ENCODE data around the gene PCDH1. TPM values are rescaled to one million over a fixed set of nuclear protein-coding genes. Genes with fewer than 3 reads are reported as not detected.

Gene PCDH1
- total RNA-seq, 1 donor from 2014 or later = 7.9 TPM

GRCh38 chr5:141870228-141870627 is 8.0 kb downstream of the PCDH1 start:
- peaks cover 4% of the 10 kb centered on the region for H3K27me3 Mint-ChIP-seq (ENCODE audit: unreplicated experiment)
- H3K36me3 Mint-ChIP-seq (ENCODE audit: unreplicated experiment) = no peaks in the 10 kb centered on the region
- H3K4me3 Mint-ChIP-seq (ENCODE audit: unreplicated experiment) = no peak overlapping the region
- no peak for TF ChIP-seq CTCF (IDR thresholded peaks at IDR 0.05; ENCODE audit: partially characterized antibody, unreplicated experiment)
- DNase-seq = no peak
- no peak overlapping the region for H3K27ac Mint-ChIP-seq (ENCODE audit: unreplicated experiment)
- no peaks in the 10 kb centered on the region for H3K4me1 Mint-ChIP-seq (ENCODE audit: low read depth, unreplicated experiment)
- no peaks in the 10 kb centered on the region for H3K9me3 Mint-ChIP-seq (ENCODE audit: unreplicated experiment)

DNA sequence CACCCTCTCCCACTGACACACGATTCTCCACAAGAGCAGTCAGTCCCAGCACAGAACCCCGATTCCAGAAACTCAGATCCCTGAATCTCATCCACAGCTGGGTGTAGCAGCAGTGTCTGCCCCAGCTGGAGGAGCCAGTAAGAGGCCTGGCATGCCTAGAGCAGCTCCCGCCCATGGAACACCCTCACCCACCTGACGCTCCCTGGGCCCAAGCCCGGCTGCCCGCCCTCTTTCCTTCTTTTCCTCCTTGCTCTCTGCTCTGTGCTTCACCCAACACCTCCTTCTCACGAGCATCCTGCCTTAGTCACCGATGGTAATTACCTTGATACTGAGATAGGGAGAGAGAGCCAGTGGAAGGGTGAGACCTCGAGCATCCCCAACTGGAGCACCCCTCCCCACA is 8.7 kb downstream of the PCDH1 start:
- no peaks in the 10 kb centered on the region for H3K9me3 Mint-ChIP-seq (ENCODE audit: unreplicated experiment)
- no peak overlapping the region for H3K4me3 Mint-ChIP-seq (ENCODE audit: unreplicated experiment)
- DNase-seq = no peak
- H3K27me3 Mint-ChIP-seq (ENCODE audit: unreplicated experiment) = peaks cover 4% of the 10 kb centered on the region
- H3K27ac Mint-ChIP-seq (ENCODE audit: unreplicated experiment) = no peak overlapping the region
- H3K4me1 Mint-ChIP-seq (ENCODE audit: low read depth, unreplicated experiment) = no peaks in the 10 kb centered on the region
- H3K36me3 Mint-ChIP-seq (ENCODE audit: unreplicated experiment) = no peaks in the 10 kb centered on the region
- TF ChIP-seq CTCF (IDR thresholded peaks at IDR 0.05; ENCODE audit: partially characterized antibody, unreplicated experiment) = no peak

DNA sequence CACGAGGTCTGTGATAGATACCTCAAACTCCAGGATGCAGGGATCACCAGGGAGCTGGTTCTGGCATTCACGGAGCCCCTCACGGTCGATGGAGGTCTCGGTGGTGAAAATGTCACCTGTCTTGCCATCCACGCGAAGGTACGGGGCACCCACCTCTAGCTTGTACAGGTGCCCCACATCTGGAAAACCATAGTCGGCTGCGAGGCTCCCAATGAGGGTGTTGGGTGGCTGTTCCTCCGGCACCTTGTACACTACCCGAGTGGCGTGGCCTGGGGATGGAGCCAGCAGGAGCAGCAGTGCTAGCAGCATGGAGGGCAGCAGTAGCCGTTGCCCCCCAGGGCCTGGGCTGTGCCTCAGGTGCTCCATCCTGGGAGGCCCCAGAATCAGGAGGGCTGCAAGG is 9.2 kb downstream of the PCDH1 start:
- Mint-ChIP-seq H3K36me3 (ENCODE audit: unreplicated experiment) (no peaks in the 10 kb centered on the region), H3K27me3 (ENCODE audit: unreplicated experiment) (peaks cover 4% of the 10 kb centered on the region), H3K4me1 (ENCODE audit: low read depth, unreplicated experiment) (no peaks in the 10 kb centered on the region), H3K9me3 (ENCODE audit: unreplicated experiment) (no peaks in the 10 kb centered on the region), H3K4me3 (ENCODE audit: unreplicated experiment) (no peak overlapping the region), H3K27ac (ENCODE audit: unreplicated experiment) (no peak overlapping the region)
- no peak for DNase-seq
- no peak for TF ChIP-seq CTCF (IDR thresholded peaks at IDR 0.05; ENCODE audit: partially characterized antibody, unreplicated experiment)

GRCh38 chr5:141868541-141868940 is 9.7 kb downstream of the PCDH1 start:
- TF ChIP-seq CTCF (IDR thresholded peaks at IDR 0.05; ENCODE audit: partially characterized antibody, unreplicated experiment) = no peak
- H3K36me3 Mint-ChIP-seq (ENCODE audit: unreplicated experiment) = no peaks in the 10 kb centered on the region
- no peak overlapping the region for H3K27ac Mint-ChIP-seq (ENCODE audit: unreplicated experiment)
- H3K27me3 Mint-ChIP-seq (ENCODE audit: unreplicated experiment) = peaks cover 4% of the 10 kb centered on the region
- H3K9me3 Mint-ChIP-seq (ENCODE audit: unreplicated experiment) = no peaks in the 10 kb centered on the region
- no peak for DNase-seq
- no peaks in the 10 kb centered on the region for H3K4me1 Mint-ChIP-seq (ENCODE audit: low read depth, unreplicated experiment)
- no peak overlapping the region for H3K4me3 Mint-ChIP-seq (ENCODE audit: unreplicated experiment)

DNA sequence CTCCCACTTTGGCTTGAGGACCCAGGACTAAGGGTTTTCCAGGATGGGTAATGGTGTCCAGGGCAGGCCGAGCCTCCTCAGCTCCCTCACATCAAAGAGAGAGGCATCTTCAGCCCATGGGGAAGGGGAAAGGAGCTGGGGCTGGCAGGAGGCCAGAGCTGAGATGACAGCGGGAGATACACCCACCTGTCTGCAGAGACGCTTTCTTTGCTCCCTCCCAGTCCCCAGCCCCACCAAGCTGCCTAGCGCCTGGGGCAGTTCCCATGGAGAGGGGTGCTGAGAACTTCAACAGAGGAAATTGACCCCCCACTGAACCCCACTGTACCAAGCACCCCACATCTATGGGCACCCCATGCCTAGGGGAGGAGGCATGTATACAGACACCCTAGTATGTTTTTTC is 10.6 kb downstream of the PCDH1 start:
- Mint-ChIP-seq H3K27me3 (ENCODE audit: unreplicated experiment) (peaks cover 4% of the 10 kb centered on the region), H3K4me1 (ENCODE audit: low read depth, unreplicated experiment) (no peaks in the 10 kb centered on the region), H3K9me3 (ENCODE audit: unreplicated experiment) (no peaks in the 10 kb centered on the region), H3K4me3 (ENCODE audit: unreplicated experiment) (no peak overlapping the region), H3K27ac (ENCODE audit: unreplicated experiment) (no peak overlapping the region), H3K36me3 (ENCODE audit: unreplicated experiment) (no peaks in the 10 kb centered on the region)
- no peak for DNase-seq
- no peak for TF ChIP-seq CTCF (IDR thresholded peaks at IDR 0.05; ENCODE audit: partially characterized antibody, unreplicated experiment)

Data from glutamatergic neuron (in vitro differentiated cells).